Natural killer cell (primary cell): ENCODE data around the gene VILL. TPM values are rescaled to one million over a fixed set of nuclear protein-coding genes. Genes with fewer than 3 reads are reported as not detected.

Source experiments
- ATAC-seq, 3 donors: fragments of 150-1000 bp in 2 of 3; fragments of 200-7000 bp in 1 of 3; cut with Tn5 transposase; 1 replicate in 1 of 3; 2 replicates in 2 of 3; pipeline ENCODE4 v1.10.0; 2021; ENCODE audit warnings: mild to moderate bottlenecking in 2 of 3, moderate library complexity in 2 of 3
- DNase-seq, 2 donors: peaks; one replicate each; pipeline versions ENCODE4 v3.0.0 to v3.0.0-alpha.2; 2013 to 2021; ENCODE audit warnings: mixed read lengths in 1 of 2
- H3K27ac ChIP-seq: one replicate; pipeline ENCODE4 v1.5.1; 2013; ENCODE audit warnings: mild to moderate bottlenecking, low read length
- H3K27me3 ChIP-seq: one replicate; pipeline ENCODE4 v1.6.1; 2013; ENCODE audit warnings: low read length; ENCODE audit not compliant: control insufficient read depth, insufficient read depth
- H3K36me3 ChIP-seq: one replicate; pipeline ENCODE4 v1.6.1; 2013; ENCODE audit warnings: low read length; ENCODE audit not compliant: control insufficient read depth, insufficient read depth
- H3K4me1 ChIP-seq: one replicate; pipeline ENCODE4 v1.6.1; 2013; ENCODE audit warnings: low read length; ENCODE audit not compliant: control insufficient read depth, insufficient read depth
- H3K4me3 ChIP-seq: one replicate; pipeline ENCODE4 v1.5.1; 2013; ENCODE audit warnings: low read length
- H3K9me3 ChIP-seq: one replicate; pipeline ENCODE4 v1.6.1; 2013; ENCODE audit warnings: low read length; ENCODE audit not compliant: control insufficient read depth, insufficient read depth
- H3K27ac Mint-ChIP-seq, 2 donors: one replicate each; pipeline ENCODE4 v1.8.0; 2022; ENCODE audit warnings: mild to moderate bottlenecking in 2 of 2, mixed read lengths in 2 of 2, moderate library complexity in 1 of 2
- H3K27me3 Mint-ChIP-seq, 2 donors: one replicate each; pipeline ENCODE4 v1.8.0; 2022; ENCODE audit warnings: low read depth in 2 of 2, mixed read lengths in 2 of 2
- H3K36me3 Mint-ChIP-seq: one replicate; pipeline ENCODE4 v1.8.0; 2022; ENCODE audit warnings: mixed read lengths
- H3K4me1 Mint-ChIP-seq, 2 donors: one replicate each; pipeline ENCODE4 v1.8.0; 2022; ENCODE audit warnings: mixed read lengths in 2 of 2
- H3K4me3 Mint-ChIP-seq: one replicate; pipeline ENCODE4 v1.8.0; 2022; ENCODE audit warnings: mild to moderate bottlenecking, moderate library complexity, mixed read lengths
- H3K9me3 Mint-ChIP-seq, 2 donors: one replicate each; pipeline ENCODE4 v1.8.0; 2022; ENCODE audit warnings: mixed read lengths in 2 of 2
- CTCF ChIP-seq: fragments of 200-600 bp; IDR thresholded peaks from one replicate; pipeline ENCODE4 v1.8.0; 2022; ENCODE audit warnings: antibody characterized with exemption
- WGBS: methylation state at CpG from one replicate; pipeline ENCODE4 v1.1.7; 2013; ENCODE audit warnings: missing lambda C conversion rate; ENCODE audit not compliant: insufficient coverage; 5-methylcytosine and 5-hydroxymethylcytosine counted together
- intact Hi-C: fragments of 100-400 bp; cut with micrococcal nuclease; formaldehyde crosslinking; loops from one replicate; pipeline ENCODE4 v1.14.2; 2022
- total RNA-seq, 4 donors: library from RNA; stranded (reverse); fragments of 120-200 nt in 1 of 4; gene quantifications; one replicate each; pipeline versions ENCODE4 v1.2.3 to v1.2.4, GENCODE V29; 2013 to 2022

The VILL gene
- total RNA-seq, 3 donors from 2014 or later (not counting 1 experiment from before 2014, with no cell fraction given) = 25.6 to 27.8 (median 26.9) TPM

- Histone ChIP-seq H3K36me3 (no peaks in the 10 kb centered on the region), H3K4me3 (no peak overlapping the region), H3K27ac (no peak overlapping the region), H3K27me3 (no peaks in the 10 kb centered on the region), H3K4me1 (no peaks in the 10 kb centered on the region), H3K9me3 (no peaks in the 10 kb centered on the region)
- 90% methylated on average over 13 of the region's 14 CpGs for WGBS
- Mint-ChIP-seq H3K27ac (no peak overlapping the region), H3K27me3 (no peaks in the 10 kb centered on the region), H3K9me3 (no peaks in the 10 kb centered on the region), H3K4me1 (no peaks in the 10 kb centered on the region), H3K36me3 (no peaks in the 10 kb centered on the region), H3K4me3 (no peak overlapping the region)
- ATAC-seq (no peak), DNase-seq (no peak)
- no peak for TF ChIP-seq CTCF
- intact Hi-C loops = no loop called here
These were observed 9.9 kb upstream of the VILL start for GRCh38 chr3:37980462-37981347.

- Mint-ChIP-seq H3K9me3 (no peaks in the 10 kb centered on the region), H3K27ac (no peak overlapping the region), H3K27me3 (no peaks in the 10 kb centered on the region), H3K4me1 (no peaks in the 10 kb centered on the region), H3K36me3 (no peaks in the 10 kb centered on the region), H3K4me3 (no peak overlapping the region)
- no peaks in the 10 kb centered on the region for H3K4me1 ChIP-seq
- intact Hi-C loops = no loop called here
- H3K36me3 ChIP-seq = no peaks in the 10 kb centered on the region
- no peak overlapping the region for H3K4me3 ChIP-seq
- DNase-seq (no peak), ATAC-seq (no peak)
- TF ChIP-seq CTCF = no peak
- H3K27ac ChIP-seq = no peak overlapping the region
- H3K27me3 ChIP-seq = no peaks in the 10 kb centered on the region
- 93% methylated on average over 2 of the region's 2 CpGs for WGBS
- H3K9me3 ChIP-seq = no peaks in the 10 kb centered on the region
These were observed 9.3 kb upstream of the VILL start for GRCh38 chr3:37981348-37981664.

GRCh38 chr3:37982331-37982730 is 8.3 kb upstream of the VILL start:
- Histone ChIP-seq H3K4me1 (no peaks in the 10 kb centered on the region), H3K27ac (no peak overlapping the region), H3K27me3 (no peaks in the 10 kb centered on the region), H3K4me3 (no peak overlapping the region), H3K36me3 (no peaks in the 10 kb centered on the region), H3K9me3 (no peaks in the 10 kb centered on the region)
- H3K27ac Mint-ChIP-seq = no peak overlapping the region
- WGBS = no CpG with 5 or more reads among the region's 1 CpG
- intact Hi-C loops = no loop called here
- ATAC-seq (no peak), DNase-seq (no peak)
- no peaks in the 10 kb centered on the region for H3K9me3 Mint-ChIP-seq
- no peaks in the 10 kb centered on the region for H3K4me1 Mint-ChIP-seq
- H3K36me3 Mint-ChIP-seq = no peaks in the 10 kb centered on the region
- no peak overlapping the region for H3K4me3 Mint-ChIP-seq
- H3K27me3 Mint-ChIP-seq = no peaks in the 10 kb centered on the region
- no peak for TF ChIP-seq CTCF

GRCh38 chr3:37984051-37984450 is 6.5 kb upstream of the VILL start:
- intact Hi-C loops = no loop called here
- TF ChIP-seq CTCF = no peak
- WGBS = 86% methylated on average over 6 of the region's 7 CpGs
- H3K4me1 ChIP-seq = no peaks in the 10 kb centered on the region
- H3K27ac ChIP-seq = no peak overlapping the region
- no peaks in the 10 kb centered on the region for H3K36me3 ChIP-seq
- no peak overlapping the region for H3K27ac Mint-ChIP-seq
- no peaks in the 10 kb centered on the region for H3K9me3 Mint-ChIP-seq
- ATAC-seq = no peak
- no peaks in the 10 kb centered on the region for H3K36me3 Mint-ChIP-seq
- DNase-seq = no peak
- no peak overlapping the region for H3K4me3 ChIP-seq
- H3K9me3 ChIP-seq = no peaks in the 10 kb centered on the region
- no peaks in the 10 kb centered on the region for H3K27me3 ChIP-seq
- no peaks in the 10 kb centered on the region for H3K4me1 Mint-ChIP-seq
- H3K4me3 Mint-ChIP-seq = no peak overlapping the region
- H3K27me3 Mint-ChIP-seq = no peaks in the 10 kb centered on the region
